SJCRH30 (cell line): Measurements from ENCODE around the gene NTM. TPM values are rescaled to one million over a fixed set of nuclear protein-coding genes. Genes with fewer than 3 reads are reported as not detected.

ENCODE experiments used
- DNase-seq, 2 experiments: peaks; one replicate each; pipeline ENCODE4 v3.0.0-alpha.2; 2015 to 2020
- H3K27ac ChIP-seq: fragments of 250-450 bp; sonication (Bioruptor Pico); 2 replicates; pipeline ENCODE4 v1.5.1; 2020; ENCODE audit warnings: mild to moderate bottlenecking, moderate library complexity
- H3K27me3 ChIP-seq: fragments of 250-450 bp; sonication (Bioruptor Pico); 2 replicates; pipeline ENCODE4 v1.5.1; 2020; ENCODE audit warnings: mild to moderate bottlenecking, moderate library complexity
- H3K36me3 ChIP-seq: fragments of 250-450 bp; sonication (Bioruptor Pico); 2 replicates; pipeline ENCODE4 v1.5.1; 2020; ENCODE audit warnings: mild to moderate bottlenecking, moderate library complexity
- H3K4me1 ChIP-seq: fragments of 250-450 bp; sonication (Bioruptor Pico); 2 replicates; pipeline ENCODE4 v1.5.1; 2020; ENCODE audit warnings: mild to moderate bottlenecking, moderate library complexity
- H3K4me3 ChIP-seq: fragments of 250-450 bp; sonication (Bioruptor Pico); 2 replicates; pipeline ENCODE4 v1.5.1; 2020; ENCODE audit warnings: mild to moderate bottlenecking, moderate library complexity
- H3K9me3 ChIP-seq: fragments of 250-450 bp; sonication (Bioruptor Pico); replicated peaks from 2 replicates; pipeline ENCODE4 v1.5.1; 2020; ENCODE audit warnings: mild to moderate bottlenecking, moderate library complexity
- total RNA-seq: library from RNA; depleted of rRNA; stranded (reverse); fragments of >200 nt; shearing (Covaris generic); gene quantifications from 2 replicates; pipeline ENCODE4 v1.2.3, GENCODE V29; 2014

The NTM gene
- total RNA-seq, 1 experiment from 2014 or later: not detected

DNA sequence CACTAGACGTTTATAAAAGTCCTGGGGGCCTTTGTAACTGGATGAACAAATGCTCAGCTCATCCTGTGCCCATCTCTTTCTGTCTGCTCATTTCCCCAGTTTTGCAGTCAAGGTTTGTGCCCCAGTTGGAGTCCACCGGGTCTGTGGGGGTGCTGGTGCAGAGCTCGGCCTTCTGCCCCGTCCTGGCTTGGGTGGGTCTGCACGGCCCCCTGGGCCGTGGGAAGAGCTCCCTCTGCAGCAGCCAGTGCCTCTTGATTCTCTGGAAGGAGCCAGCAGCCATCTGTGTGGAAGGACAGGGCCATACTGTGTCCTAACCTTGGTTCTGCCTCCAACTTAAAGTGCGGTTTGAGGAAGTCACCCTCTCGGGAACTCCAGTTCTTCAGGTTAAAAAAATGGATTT, 140.2 kb downstream of the NTM start:
- Histone ChIP-seq H3K9me3 (no peaks in the 10 kb centered on the region), H3K4me1 (no peaks in the 10 kb centered on the region), H3K36me3 (no peaks in the 10 kb centered on the region), H3K27me3 (no peaks in the 10 kb centered on the region), H3K4me3 (no peak overlapping the region), H3K27ac (no peak overlapping the region)
- DNase-seq: no peak

GRCh38 chr11:131511794-131512193, 141.4 kb downstream of the NTM start:
- H3K4me3 ChIP-seq: no peak overlapping the region
- H3K4me1 ChIP-seq: no peaks in the 10 kb centered on the region
- H3K27ac ChIP-seq: no peak overlapping the region
- no peaks in the 10 kb centered on the region for H3K36me3 ChIP-seq
- H3K27me3 ChIP-seq: no peaks in the 10 kb centered on the region
- H3K9me3 ChIP-seq: no peaks in the 10 kb centered on the region
- peak in 1 of 2 experiments; percentile 16 for DNase-seq

GRCh38 chr11:131512228-131512627, 141.8 kb downstream of the NTM start:
- H3K27me3 ChIP-seq: no peaks in the 10 kb centered on the region
- H3K36me3 ChIP-seq: no peaks in the 10 kb centered on the region
- no peaks in the 10 kb centered on the region for H3K4me1 ChIP-seq
- H3K9me3 ChIP-seq: no peaks in the 10 kb centered on the region
- H3K27ac ChIP-seq: no peak overlapping the region
- DNase-seq: no peak
- no peak overlapping the region for H3K4me3 ChIP-seq

- Histone ChIP-seq H3K27me3 (no peaks in the 10 kb centered on the region), H3K9me3 (no peaks in the 10 kb centered on the region), H3K4me3 (no peak overlapping the region), H3K36me3 (no peaks in the 10 kb centered on the region), H3K27ac (no peak overlapping the region), H3K4me1 (no peaks in the 10 kb centered on the region)
- no peak for DNase-seq
These were observed 143.6 kb downstream of the NTM start for GRCh38 chr11:131514062-131514461.

DNA sequence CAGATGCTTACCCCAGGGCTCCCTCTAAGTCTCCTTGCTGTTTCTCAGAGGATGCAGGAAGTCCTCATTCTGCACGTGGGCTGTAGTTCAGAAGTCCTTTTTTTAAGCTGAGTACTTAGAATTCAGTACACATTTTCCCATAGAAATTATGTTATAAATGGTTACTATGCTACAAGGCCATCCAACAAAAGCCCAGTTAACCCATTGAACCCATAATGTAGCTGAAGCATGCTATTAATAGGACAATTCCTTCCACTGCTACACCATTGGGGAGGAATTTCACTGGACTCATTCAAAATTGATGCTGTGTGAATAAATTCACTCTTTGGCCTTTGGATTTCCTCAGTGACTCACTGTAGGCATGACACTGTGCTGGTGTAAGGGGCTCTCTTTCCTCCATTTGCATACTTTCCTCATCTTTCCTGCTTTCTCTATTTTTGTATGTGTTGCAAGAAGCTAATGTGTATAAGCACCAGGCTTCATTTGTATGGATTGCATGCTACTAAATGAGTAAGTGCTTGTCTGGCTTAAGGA, 148.0 kb downstream of the NTM start:
- no peaks in the 10 kb centered on the region for H3K36me3 ChIP-seq
- DNase-seq: no peak
- H3K27me3 ChIP-seq: no peaks in the 10 kb centered on the region
- no peaks in the 10 kb centered on the region for H3K9me3 ChIP-seq
- H3K4me3 ChIP-seq: no peak overlapping the region
- H3K27ac ChIP-seq: no peak overlapping the region
- no peaks in the 10 kb centered on the region for H3K4me1 ChIP-seq

- H3K27me3 ChIP-seq: no peaks in the 10 kb centered on the region
- no peak overlapping the region for H3K4me3 ChIP-seq
- DNase-seq: no peak
- H3K4me1 ChIP-seq: no peaks in the 10 kb centered on the region
- no peak overlapping the region for H3K27ac ChIP-seq
- no peaks in the 10 kb centered on the region for H3K9me3 ChIP-seq
- H3K36me3 ChIP-seq: no peaks in the 10 kb centered on the region
These were observed 152.4 kb downstream of the NTM start for GRCh38 chr11:131522851-131523250.

- DNase-seq: no peak
- H3K9me3 ChIP-seq: no peaks in the 10 kb centered on the region
- no peaks in the 10 kb centered on the region for H3K4me1 ChIP-seq
- H3K27ac ChIP-seq: no peak overlapping the region
- no peaks in the 10 kb centered on the region for H3K36me3 ChIP-seq
- no peaks in the 10 kb centered on the region for H3K27me3 ChIP-seq
- no peak overlapping the region for H3K4me3 ChIP-seq
These were observed 160.0 kb downstream of the NTM start for GRCh38 chr11:131530407-131530806.

DNA sequence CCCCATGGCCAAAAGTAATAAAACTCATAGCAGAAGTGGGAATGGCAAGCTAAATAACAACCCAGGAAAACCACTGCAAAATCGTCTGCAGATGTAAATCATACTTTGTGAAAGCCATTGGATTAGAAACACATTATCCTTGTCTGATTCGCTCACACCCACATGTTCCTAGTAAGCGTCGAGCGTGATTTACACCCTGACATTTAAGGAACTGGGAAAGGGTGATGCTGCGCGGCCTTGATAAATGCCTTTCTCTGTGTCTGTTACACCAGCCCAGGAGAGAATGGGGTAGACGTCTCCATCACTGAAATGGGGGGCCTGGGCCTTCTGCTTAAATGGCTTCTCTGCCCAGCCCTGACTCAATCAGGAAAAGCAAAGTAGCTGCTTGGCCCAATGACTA, 162.7 kb downstream of the NTM start:
- H3K27ac ChIP-seq: no peak overlapping the region
- H3K4me3 ChIP-seq: no peak overlapping the region
- H3K27me3 ChIP-seq: no peaks in the 10 kb centered on the region
- no peaks in the 10 kb centered on the region for H3K4me1 ChIP-seq
- DNase-seq: no peak
- no peaks in the 10 kb centered on the region for H3K36me3 ChIP-seq
- H3K9me3 ChIP-seq: no peaks in the 10 kb centered on the region

- no peak for DNase-seq
- no peaks in the 10 kb centered on the region for H3K9me3 ChIP-seq
- H3K27me3 ChIP-seq: no peaks in the 10 kb centered on the region
- no peaks in the 10 kb centered on the region for H3K4me1 ChIP-seq
- no peak overlapping the region for H3K27ac ChIP-seq
- H3K36me3 ChIP-seq: no peaks in the 10 kb centered on the region
- no peak overlapping the region for H3K4me3 ChIP-seq
These were observed 163.6 kb downstream of the NTM start for GRCh38 chr11:131533998-131534397.

GRCh38 chr11:131534611-131535010, 164.2 kb downstream of the NTM start:
- no peak overlapping the region for H3K4me3 ChIP-seq
- no peaks in the 10 kb centered on the region for H3K4me1 ChIP-seq
- H3K9me3 ChIP-seq: no peaks in the 10 kb centered on the region
- no peak overlapping the region for H3K27ac ChIP-seq
- no peaks in the 10 kb centered on the region for H3K36me3 ChIP-seq
- no peak for DNase-seq
- no peaks in the 10 kb centered on the region for H3K27me3 ChIP-seq

GRCh38 chr11:131536159-131536558, 165.7 kb downstream of the NTM start:
- no peaks in the 10 kb centered on the region for H3K4me1 ChIP-seq
- no peaks in the 10 kb centered on the region for H3K36me3 ChIP-seq
- no peaks in the 10 kb centered on the region for H3K9me3 ChIP-seq
- no peak for DNase-seq
- H3K4me3 ChIP-seq: no peak overlapping the region
- H3K27ac ChIP-seq: no peak overlapping the region
- no peaks in the 10 kb centered on the region for H3K27me3 ChIP-seq

DNA sequence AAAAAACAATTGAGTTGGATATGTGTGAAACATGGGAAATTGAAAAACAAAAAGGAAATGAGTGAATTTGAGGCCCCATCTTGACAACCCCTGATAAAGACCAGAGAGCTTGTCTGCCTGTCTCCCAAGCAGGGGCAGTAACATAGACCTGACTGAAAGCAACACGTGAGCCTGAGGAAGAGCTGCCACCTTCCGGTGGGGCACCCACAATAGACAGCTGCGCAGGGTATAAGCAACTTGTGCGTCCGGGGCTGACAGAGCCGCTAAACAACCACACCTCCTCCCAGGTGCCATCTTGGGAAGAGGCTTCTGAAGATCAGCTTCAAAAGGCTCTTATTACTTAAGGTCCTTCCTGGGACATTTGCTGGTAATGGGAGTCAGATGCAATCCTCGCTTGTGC, 166.8 kb downstream of the NTM start:
- H3K4me3 ChIP-seq: no peak overlapping the region
- H3K27me3 ChIP-seq: no peaks in the 10 kb centered on the region
- no peaks in the 10 kb centered on the region for H3K36me3 ChIP-seq
- H3K27ac ChIP-seq: no peak overlapping the region
- no peaks in the 10 kb centered on the region for H3K4me1 ChIP-seq
- no peaks in the 10 kb centered on the region for H3K9me3 ChIP-seq
- peak in 1 of 2 experiments; percentile 19 for DNase-seq

GRCh38 chr11:131537748-131538147, 167.3 kb downstream of the NTM start:
- no peaks in the 10 kb centered on the region for H3K27me3 ChIP-seq
- DNase-seq: no peak

GRCh38 chr11:131538322-131538721, 167.9 kb downstream of the NTM start:
- Histone ChIP-seq H3K4me3 (no peak overlapping the region), H3K9me3 (no peaks in the 10 kb centered on the region), H3K27me3 (no peaks in the 10 kb centered on the region), H3K36me3 (no peaks in the 10 kb centered on the region), H3K4me1 (no peaks in the 10 kb centered on the region), H3K27ac (no peak overlapping the region)
- DNase-seq: no peak

More at GRCh38 chr11:131537748-131538147, 167.3 kb downstream of the NTM start:
- Histone ChIP-seq H3K27ac (no peak overlapping the region), H3K4me1 (no peaks in the 10 kb centered on the region), H3K9me3 (no peaks in the 10 kb centered on the region), H3K4me3 (no peak overlapping the region), H3K36me3 (no peaks in the 10 kb centered on the region)

GRCh38 chr11:131540676-131541075, 170.3 kb downstream of the NTM start:
- DNase-seq: no peak
- Histone ChIP-seq H3K4me1 (no peaks in the 10 kb centered on the region), H3K27ac (no peak overlapping the region), H3K27me3 (no peaks in the 10 kb centered on the region), H3K36me3 (no peaks in the 10 kb centered on the region), H3K9me3 (no peaks in the 10 kb centered on the region), H3K4me3 (no peak overlapping the region)

- H3K36me3 ChIP-seq: no peaks in the 10 kb centered on the region
- no peaks in the 10 kb centered on the region for H3K4me1 ChIP-seq
- no peak for DNase-seq
- H3K27me3 ChIP-seq: no peaks in the 10 kb centered on the region
- H3K9me3 ChIP-seq: no peaks in the 10 kb centered on the region
- H3K27ac ChIP-seq: no peak overlapping the region
- H3K4me3 ChIP-seq: no peak overlapping the region
These were observed 173.1 kb downstream of the NTM start for GRCh38 chr11:131543389-131544025.
